LNCaP clone FGC (cell line): ENCODE measurements around the gene SCEL.
A peak's percentile ranks its signal among the peaks of the same experiment; 100 is the strongest.

Source experiments
- DNase-seq: peaks from one replicate; pipeline ENCODE4 v3.0.0-alpha.2; 2011; ENCODE audit warnings: low read depth
- H3K4me3 ChIP-seq: 2 replicates; pipeline ENCODE4 v1.5.1; 2011; ENCODE audit warnings: mild to moderate bottlenecking, low read depth, low read length, control low read depth
- CTCF ChIP-seq: IDR thresholded peaks from 2 replicates; pipeline ENCODE4 v1.5.1; 2012; ENCODE audit warnings: mild to moderate bottlenecking; ENCODE audit not compliant: control insufficient read depth, insufficient read depth; ENCODE audit errors: extremely low read depth

Gene SCEL

GRCh38 chr13:77502104-77502720 lies 33.3 kb upstream of the SCEL start:
- TF ChIP-seq CTCF, result no peak
- DNase-seq, result no peak
- no peak overlapping the region for H3K4me3 ChIP-seq

DNA sequence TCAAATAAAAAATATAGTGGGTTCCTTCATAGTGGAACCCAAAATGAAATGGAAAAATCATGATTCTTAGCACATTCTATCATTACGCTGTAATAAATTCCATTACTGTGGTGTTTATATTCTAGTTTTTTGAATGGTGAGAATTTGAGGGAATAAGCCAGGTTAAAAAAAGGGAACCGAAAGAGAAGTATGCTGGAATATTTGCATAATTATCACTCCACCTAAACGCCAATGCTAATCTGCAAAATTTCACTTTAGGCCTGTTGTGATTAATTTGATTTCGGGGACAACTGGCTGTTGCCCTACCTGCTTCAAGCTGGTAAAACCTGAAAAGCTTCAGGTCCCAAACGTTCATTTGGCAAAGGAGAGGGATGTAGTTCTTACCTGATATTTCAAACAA lies 32.1 kb upstream of the SCEL start:
- H3K4me3 ChIP-seq, result no peak overlapping the region
- no peak for TF ChIP-seq CTCF
- no peak for DNase-seq

DNA sequence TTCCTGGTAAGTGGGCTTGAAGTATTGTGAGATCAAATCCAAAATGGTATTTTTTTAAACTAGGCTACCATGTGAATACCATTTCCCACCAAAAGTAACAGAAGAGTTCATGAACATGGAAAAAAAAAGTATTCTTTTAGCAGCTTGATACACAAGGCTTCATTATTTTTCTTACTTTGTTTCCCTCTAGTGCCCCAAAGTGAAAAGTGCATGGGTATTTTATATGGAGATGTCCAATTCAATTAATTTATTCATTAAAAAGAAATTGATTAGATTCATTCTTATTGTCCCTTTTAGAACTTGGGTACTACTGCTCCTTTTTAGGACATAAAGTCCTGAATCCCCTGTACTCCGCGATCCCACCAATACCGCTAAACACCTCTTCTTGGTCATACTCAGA lies 28.6 kb upstream of the SCEL start:
- no peak for DNase-seq
- no peak overlapping the region for H3K4me3 ChIP-seq
- TF ChIP-seq CTCF, result peak; percentile 38; the same call in 1 of the 2 replicates

- no peak overlapping the region for H3K4me3 ChIP-seq
- no peak for DNase-seq
- TF ChIP-seq CTCF, result no peak
Measured at GRCh38 chr13:77507931-77508776, 27.4 kb upstream of the SCEL start.

- no peak overlapping the region for H3K4me3 ChIP-seq
- TF ChIP-seq CTCF, result no peak
- DNase-seq, result no peak
Measured at GRCh38 chr13:77508959-77509620, 26.4 kb upstream of the SCEL start.

- TF ChIP-seq CTCF, result no peak
- no peak overlapping the region for H3K4me3 ChIP-seq
- DNase-seq, result no peak
Measured at GRCh38 chr13:77510156-77510555, 25.4 kb upstream of the SCEL start.
